Mucosa of rectum (tissue), 2 donors: ENCODE results near the gene DOK7.

Experiments
- H3K27ac ChIP-seq, 2 donors: one replicate each; pipeline ENCODE4 v1.7.0; 2013; ENCODE audit warnings: inconsistent platforms in 2 of 2, low read depth in 2 of 2, low read length in 2 of 2
- H3K27me3 ChIP-seq, 2 donors: one replicate each; pipeline ENCODE4 v1.7.0; 2013; ENCODE audit warnings: low read length in 2 of 2; ENCODE audit not compliant: control insufficient read depth in 2 of 2, insufficient read depth in 2 of 2
- H3K36me3 ChIP-seq, 2 donors: one replicate each; pipeline ENCODE4 v1.7.0; 2013; ENCODE audit warnings: low read length in 2 of 2; ENCODE audit not compliant: control insufficient read depth in 2 of 2, insufficient read depth in 2 of 2
- H3K4me1 ChIP-seq, 2 donors: one replicate each; pipeline ENCODE4 v1.7.0; 2013; ENCODE audit warnings: low read length in 2 of 2, mild to moderate bottlenecking in 1 of 2; ENCODE audit not compliant: control insufficient read depth in 2 of 2, insufficient read depth in 2 of 2
- H3K4me3 ChIP-seq, 2 donors: one replicate each; pipeline ENCODE4 v1.7.0; 2013; ENCODE audit warnings: low read length in 2 of 2
- H3K9ac ChIP-seq, 2 donors: one replicate each; pipeline ENCODE4 v1.7.0; 2013; ENCODE audit warnings: low read length in 2 of 2, low read depth in 1 of 2, mild to moderate bottlenecking in 1 of 2
- H3K9me3 ChIP-seq, 2 donors: one replicate each; pipeline ENCODE4 v1.7.0; 2013; ENCODE audit warnings: low read length in 2 of 2; ENCODE audit not compliant: control insufficient read depth in 2 of 2
- donor health status: healthy.
- donor health status: Normal muscosa, but diverticular disease.

DOK7 gene

GRCh38 chr4:3521621-3522325, 58.7 kb downstream of the DOK7 start:
- Histone ChIP-seq H3K27ac (no peak overlapping the region), H3K9ac (no peak overlapping the region), H3K27me3 (no peaks in the 10 kb centered on the region), H3K36me3 (peaks cover 57 to 69% of the 10 kb centered on the region in 2 donors), H3K4me1 (no peaks in the 10 kb centered on the region), H3K9me3 (no peaks in the 10 kb centered on the region), H3K4me3 (no peak overlapping the region)

DNA sequence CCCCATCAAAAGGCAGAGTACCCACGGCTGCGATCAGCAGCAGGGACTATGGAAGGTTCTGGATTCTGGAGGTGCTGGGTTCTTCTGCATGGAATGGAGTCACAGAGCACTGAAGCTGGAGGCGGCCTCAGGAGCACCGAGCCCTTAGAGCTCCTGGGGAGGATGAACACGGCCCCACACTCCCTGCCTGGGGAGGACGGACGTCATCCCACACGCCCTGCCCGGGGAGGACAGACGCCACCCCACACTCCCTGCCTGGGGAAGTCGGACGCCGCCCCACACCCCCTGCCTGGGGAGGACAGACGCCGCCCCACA, 59.2 kb downstream of the DOK7 start:
- Histone ChIP-seq H3K9ac (no peak overlapping the region), H3K36me3 (peaks cover 52 to 64% of the 10 kb centered on the region in 2 donors), H3K27me3 (no peaks in the 10 kb centered on the region), H3K4me3 (no peak overlapping the region), H3K9me3 (no peaks in the 10 kb centered on the region), H3K4me1 (no peaks in the 10 kb centered on the region), H3K27ac (no peak overlapping the region)

GRCh38 chr4:3522651-3523050, 59.5 kb downstream of the DOK7 start:
- Histone ChIP-seq H3K4me3 (no peak overlapping the region), H3K9ac (no peak overlapping the region), H3K36me3 (peaks cover 48 to 60% of the 10 kb centered on the region in 2 donors), H3K27me3 (no peaks in the 10 kb centered on the region), H3K9me3 (no peaks in the 10 kb centered on the region), H3K27ac (no peak overlapping the region), H3K4me1 (no peaks in the 10 kb centered on the region)

GRCh38 chr4:3523146-3523627, 60.1 kb downstream of the DOK7 start:
- H3K27ac ChIP-seq = no peak overlapping the region
- peaks cover 44 to 57% of the 10 kb centered on the region in 2 donors for H3K36me3 ChIP-seq

DNA sequence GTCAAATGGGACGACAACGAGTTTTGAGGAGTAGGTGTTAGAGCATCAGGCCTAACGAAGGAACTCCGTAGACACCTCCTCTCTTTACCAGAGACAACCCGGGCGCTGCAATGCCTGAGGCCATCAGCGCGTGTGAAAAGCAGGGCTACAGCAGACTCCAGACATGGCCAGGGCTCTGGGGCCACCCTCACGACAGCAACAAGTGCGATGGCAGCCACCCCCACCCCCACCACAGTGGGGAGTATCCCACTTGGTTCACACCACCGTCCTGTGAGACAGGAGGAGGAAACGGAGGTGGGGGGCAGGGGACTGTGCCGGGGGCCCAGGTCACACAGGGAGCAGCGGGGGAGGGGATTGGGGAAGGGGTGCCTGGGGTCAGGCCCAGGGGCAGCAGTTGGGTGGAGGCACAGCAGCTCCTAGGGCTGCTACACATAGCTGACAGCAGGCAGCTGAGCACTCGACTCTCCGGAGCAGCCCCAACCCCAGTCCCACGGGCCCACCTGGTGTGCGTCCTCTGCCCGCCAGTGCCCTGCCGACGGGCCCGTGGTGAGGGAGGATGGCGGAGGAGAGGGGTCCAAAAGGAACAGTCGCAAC, 60.6 kb downstream of the DOK7 start:
- Histone ChIP-seq H3K4me3 (no peak overlapping the region), H3K9ac (no peak overlapping the region), H3K27ac (no peak overlapping the region), H3K36me3 (peaks cover 49 to 59% of the 10 kb centered on the region in 2 donors), H3K27me3 (no peaks in the 10 kb centered on the region), H3K9me3 (no peaks in the 10 kb centered on the region), H3K4me1 (peaks cover 0 to 3% of the 10 kb centered on the region in 2 donors)

More at GRCh38 chr4:3523146-3523627, 60.1 kb downstream of the DOK7 start:
- no peaks in the 10 kb centered on the region for H3K9me3 ChIP-seq
- H3K27me3 ChIP-seq = no peaks in the 10 kb centered on the region
- H3K4me1 ChIP-seq = no peaks in the 10 kb centered on the region
- no peak overlapping the region for H3K9ac ChIP-seq
- no peak overlapping the region for H3K4me3 ChIP-seq

- peaks cover 49 to 57% of the 10 kb centered on the region in 2 donors for H3K36me3 ChIP-seq
These were observed 61.2 kb downstream of the DOK7 start for GRCh38 chr4:3524349-3524748.

DNA sequence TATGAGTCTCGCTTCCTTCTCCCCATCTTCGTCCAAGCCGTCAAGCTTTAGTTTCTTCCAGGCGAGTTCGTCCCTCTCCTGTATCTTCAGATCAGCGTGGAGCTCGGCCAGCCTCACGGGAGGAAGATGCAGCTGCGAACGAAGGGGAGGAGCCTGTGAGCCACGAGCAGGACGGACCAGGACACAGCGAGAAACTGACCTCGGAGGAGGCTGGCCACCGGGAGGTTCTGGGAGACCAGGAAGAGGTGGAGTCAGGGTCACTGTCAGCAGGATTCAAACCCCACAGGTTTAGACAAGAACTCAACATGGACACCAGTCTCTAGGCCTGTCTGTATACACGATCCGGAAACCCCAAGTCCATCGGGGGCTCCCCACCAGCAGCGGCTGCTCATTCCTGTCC, 61.8 kb downstream of the DOK7 start:
- H3K36me3 ChIP-seq = peaks cover 44 to 56% of the 10 kb centered on the region in 2 donors
- H3K9me3 ChIP-seq = no peaks in the 10 kb centered on the region
- H3K4me3 ChIP-seq = no peak overlapping the region
- no peak overlapping the region for H3K9ac ChIP-seq
- H3K4me1 ChIP-seq = peaks cover 0 to 3% of the 10 kb centered on the region in 2 donors
- H3K27ac ChIP-seq = no peak overlapping the region
- H3K27me3 ChIP-seq = no peaks in the 10 kb centered on the region

More at GRCh38 chr4:3524349-3524748, 61.2 kb downstream of the DOK7 start:
- peaks cover 0 to 3% of the 10 kb centered on the region in 2 donors for H3K4me1 ChIP-seq
- no peaks in the 10 kb centered on the region for H3K27me3 ChIP-seq
- no peaks in the 10 kb centered on the region for H3K9me3 ChIP-seq
- H3K27ac ChIP-seq = no peak overlapping the region
- no peak overlapping the region for H3K9ac ChIP-seq
- no peak overlapping the region for H3K4me3 ChIP-seq

DNA sequence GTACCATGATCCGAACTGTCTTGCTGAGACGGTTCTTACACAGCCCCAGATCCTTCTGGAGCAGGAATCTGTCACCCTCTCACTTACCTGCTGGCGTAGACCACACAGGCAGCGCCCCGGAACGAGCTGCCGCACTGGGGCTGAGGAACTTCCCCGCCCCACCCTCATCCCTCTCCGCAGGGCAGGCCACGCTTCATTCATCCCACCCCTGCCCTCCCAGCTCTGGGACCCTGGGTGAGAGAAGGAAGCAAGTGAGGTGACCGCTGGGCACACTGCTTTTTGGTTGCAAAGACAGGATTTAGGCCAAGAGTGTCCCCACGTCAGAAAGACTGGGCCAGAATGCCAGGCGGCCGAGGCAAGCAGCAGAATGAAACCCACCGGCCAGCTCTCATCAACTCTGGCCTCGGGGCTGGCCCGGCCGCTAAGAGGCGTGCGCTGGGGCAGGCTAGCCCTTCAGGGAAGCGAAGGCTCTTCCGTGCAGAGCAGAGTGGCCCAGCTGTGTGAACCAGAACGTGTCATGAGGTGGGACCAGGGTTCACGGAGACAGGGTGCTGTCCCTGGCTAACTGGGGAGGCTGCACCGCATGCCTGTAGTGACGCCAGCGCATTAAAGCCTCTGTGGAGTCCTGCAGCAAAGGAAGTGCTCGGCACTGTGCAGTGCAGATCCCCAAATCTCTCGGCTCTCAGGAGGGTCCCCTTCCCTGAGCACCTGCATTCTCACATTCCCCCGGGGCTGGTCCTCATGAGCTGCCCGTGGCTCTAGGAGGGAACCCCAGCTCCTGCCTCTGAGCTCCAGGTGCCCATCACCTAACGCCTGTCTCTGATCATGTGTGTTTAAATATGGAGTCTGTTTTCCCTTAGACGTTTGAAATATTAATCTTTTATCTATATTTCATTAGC, 62.7 kb downstream of the DOK7 start:
- H3K27ac ChIP-seq = no peak overlapping the region
- H3K4me3 ChIP-seq = no peak overlapping the region
- H3K9ac ChIP-seq = no peak overlapping the region
- peaks cover 4 to 9% of the 10 kb centered on the region in 2 donors for H3K4me1 ChIP-seq
- H3K36me3 ChIP-seq = peaks cover 36 to 51% of the 10 kb centered on the region in 2 donors
- H3K9me3 ChIP-seq = no peaks in the 10 kb centered on the region
- H3K27me3 ChIP-seq = no peaks in the 10 kb centered on the region

- Histone ChIP-seq H3K36me3 (peaks cover 31 to 45% of the 10 kb centered on the region in 2 donors), H3K27ac (no peak overlapping the region)
These were observed 63.4 kb downstream of the DOK7 start for GRCh38 chr4:3526456-3526855.

More at GRCh38 chr4:3526456-3526855, 63.4 kb downstream of the DOK7 start:
- H3K27me3 ChIP-seq = no peaks in the 10 kb centered on the region
- no peak overlapping the region for H3K4me3 ChIP-seq
- no peak overlapping the region for H3K9ac ChIP-seq
- no peaks in the 10 kb centered on the region for H3K9me3 ChIP-seq
- peaks cover 11 to 16% of the 10 kb centered on the region in 2 donors for H3K4me1 ChIP-seq
